BJ (cell line): ENCODE data around the gene MYCL. TPM values are rescaled to one million over a fixed set of nuclear protein-coding genes. Genes with fewer than 3 reads are reported as not detected.

Experiments used
- CTCF ChIA-PET: fragments of 350-600 bp; formaldehyde crosslinking; extraction: SDS; loops from one replicate; lab custom pipeline; 2021; ENCODE audit warnings: antibody characterized with exemption, inconsistent platforms; lab: Yijun Ruan, JAX
- POLR2A ChIA-PET: fragments of 300-600 bp; sonication (Branson Sonifier 250); formaldehyde crosslinking; extraction: SDS; loops from one replicate; lab custom pipeline; 2021; ENCODE audit warnings: antibody characterized with exemption; lab: Charles Lee
- DNase-seq: peaks from one replicate; pipeline ENCODE4 v3.0.0-alpha.2; 2011; ENCODE audit warnings: low read depth
- H3K27me3 ChIP-seq: 2 replicates; pipeline ENCODE4 v1.6.0; 2011; ENCODE audit warnings: low read length; ENCODE audit not compliant: control insufficient read depth, insufficient read depth
- H3K36me3 ChIP-seq: 2 replicates; pipeline ENCODE4 v1.5.1; 2011; ENCODE audit warnings: low read length; ENCODE audit not compliant: control insufficient read depth, insufficient read depth
- H3K4me3 ChIP-seq: 2 replicates; pipeline ENCODE4 v1.5.1; 2011; ENCODE audit warnings: low read depth, mild to moderate bottlenecking, control low read depth, low read length
- CTCF ChIP-seq: IDR thresholded peaks from 2 replicates; pipeline ENCODE4 v1.5.1; 2011; ENCODE audit warnings: low read depth, mild to moderate bottlenecking, control low read depth, inconsistent platforms, low read length, moderate library complexity; ENCODE audit not compliant: insufficient read depth
- polyA plus RNA-seq: library from polyadenylated mRNA; depleted of rRNA; stranded (reverse); fragments of >200 nt; gene quantifications from 2 replicates; pipeline ENCODE4 v1.2.3, GENCODE V29; 2011

The MYCL gene
- polyA plus RNA-seq, 1 experiment = 0.22 TPM

GRCh38 chr1:39900662-39901463 is 854 bp downstream of the MYCL start:
- no peak for TF ChIP-seq CTCF
- H3K27me3 ChIP-seq = peaks cover 14% of the 10 kb centered on the region
- DNase-seq = no peak
- ChIA-PET CTCF (interaction anchor here (0.7 to 8.9 kb wide), 14 partner anchors 7 to 131 kb away, joined by 3 to 112 read pairs (median 16); no protein-coding TSS in a partner anchor), POLR2A (no interaction called here)
- no peaks in the 10 kb centered on the region for H3K36me3 ChIP-seq
- H3K4me3 ChIP-seq = peak overlapping the region; percentile 55

GRCh38 chr1:39899611-39900538 is 1.8 kb downstream of the MYCL start:
- peaks cover 12% of the 10 kb centered on the region for H3K27me3 ChIP-seq
- POLR2A ChIA-PET = no interaction called here
- TF ChIP-seq CTCF = no peak
- DNase-seq = no peak
- CTCF ChIA-PET = interaction anchor here (1.0 to 8.9 kb wide), 7 partner anchors 20 to 132 kb away, joined by 3 to 112 read pairs (median 5); no protein-coding TSS in a partner anchor
- H3K4me3 ChIP-seq = no peak overlapping the region
- no peaks in the 10 kb centered on the region for H3K36me3 ChIP-seq

GRCh38 chr1:39898648-39899603 is 2.8 kb downstream of the MYCL start:
- no peak for DNase-seq
- no peak for TF ChIP-seq CTCF
- Histone ChIP-seq H3K27me3 (peaks cover 12% of the 10 kb centered on the region), H3K36me3 (no peaks in the 10 kb centered on the region), H3K4me3 (no peak overlapping the region)
- ChIA-PET CTCF (interaction anchor here (0.9 to 8.9 kb wide), 4 partner anchors 21 to 94 kb away, joined by 3 to 112 read pairs (median 30); no protein-coding TSS in a partner anchor), POLR2A (no interaction called here)

GRCh38 chr1:39898191-39898590 is 3.5 kb downstream of the MYCL start:
- Histone ChIP-seq H3K27me3 (peaks cover 11% of the 10 kb centered on the region), H3K4me3 (no peak overlapping the region), H3K36me3 (no peaks in the 10 kb centered on the region)
- ChIA-PET CTCF (interaction anchor here (0.6 to 8.9 kb wide), 5 partner anchors 21 to 152 kb away, joined by 3 to 112 read pairs (median 5); no protein-coding TSS in a partner anchor), POLR2A (no interaction called here)
- TF ChIP-seq CTCF = no peak
- DNase-seq = no peak
